Neuron (in vitro differentiated cells): ENCODE results near the gene GJB3.
"Not testable (repeated sequence)": the region's sequence is repeated elsewhere in the genome, so short reads cannot be mapped to it uniquely, and the experiment has no call there.

Experiments
- H2AFZ ChIP-seq: one replicate; pipeline ENCODE4 v1.6.1; 2013; ENCODE audit warnings: low read depth, mild to moderate bottlenecking, inconsistent platforms, low read length, moderate library complexity
- H3K27me3 ChIP-seq: one replicate; pipeline ENCODE4 v1.6.1; 2013; ENCODE audit warnings: low read length; ENCODE audit not compliant: insufficient read depth
- H3K36me3 ChIP-seq: one replicate; pipeline ENCODE4 v1.6.1; 2013; ENCODE audit warnings: low read length; ENCODE audit not compliant: insufficient read depth
- H3K4me1 ChIP-seq: one replicate; pipeline ENCODE4 v1.6.1; 2013; ENCODE audit warnings: low read length; ENCODE audit not compliant: insufficient read depth
- H3K4me3 ChIP-seq: 2 replicates; pipeline ENCODE4 v1.5.1; 2013; ENCODE audit warnings: mild to moderate bottlenecking, low read length, moderate library complexity
- H3K9me3 ChIP-seq: one replicate; pipeline ENCODE4 v1.6.1; 2013; ENCODE audit warnings: low read length

The GJB3 gene

GRCh38 chr1:34768856-34769255 is 12.2 kb upstream of the GJB3 start:
- Histone ChIP-seq H3K36me3 (no peaks in the 10 kb centered on the region), H3K9me3 (no peaks in the 10 kb centered on the region), H3K27me3 (peaks cover 6% of the 10 kb centered on the region), H3K4me1 (no peaks in the 10 kb centered on the region), H3K4me3 (no peak overlapping the region), H2AFZ (no peak overlapping the region)

GRCh38 chr1:34770891-34771504 is 10.0 kb upstream of the GJB3 start:
- Histone ChIP-seq H2AFZ (no peak overlapping the region), H3K36me3 (no peaks in the 10 kb centered on the region), H3K27me3 (peaks cover 6% of the 10 kb centered on the region), H3K9me3 (no peaks in the 10 kb centered on the region), H3K4me3 (no peak overlapping the region), H3K4me1 (no peaks in the 10 kb centered on the region)

GRCh38 chr1:34771573-34772371 is 9.2 kb upstream of the GJB3 start:
- Histone ChIP-seq H2AFZ (no peak overlapping the region), H3K4me3 (no peak overlapping the region), H3K27me3 (peaks cover 6% of the 10 kb centered on the region), H3K36me3 (no peaks in the 10 kb centered on the region), H3K9me3 (no peaks in the 10 kb centered on the region), H3K4me1 (no peaks in the 10 kb centered on the region)

- not testable (repeated sequence) for H2AFZ ChIP-seq, H3K4me3 ChIP-seq, H3K4me1 ChIP-seq, H3K9me3 ChIP-seq, H3K27me3 ChIP-seq, H3K36me3 ChIP-seq
Observed at GRCh38 chr1:34773114-34773513, 7.9 kb upstream of the GJB3 start.

GRCh38 chr1:34774957-34775356 is 6.1 kb upstream of the GJB3 start:
- Histone ChIP-seq H3K4me3 (no peak overlapping the region), H2AFZ (no peak overlapping the region), H3K4me1 (no peaks in the 10 kb centered on the region), H3K27me3 (peaks cover 22% of the 10 kb centered on the region), H3K9me3 (no peaks in the 10 kb centered on the region), H3K36me3 (no peaks in the 10 kb centered on the region)

- no peaks in the 10 kb centered on the region for H3K9me3 ChIP-seq
- H3K4me1 ChIP-seq: no peaks in the 10 kb centered on the region
- H3K36me3 ChIP-seq: no peaks in the 10 kb centered on the region
- H3K27me3 ChIP-seq: peaks cover 35% of the 10 kb centered on the region
- no peak overlapping the region for H3K4me3 ChIP-seq
- H2AFZ ChIP-seq: no peak overlapping the region
Observed at GRCh38 chr1:34776911-34777310, 4.1 kb upstream of the GJB3 start.

- Histone ChIP-seq H3K4me1 (no peaks in the 10 kb centered on the region), H3K9me3 (no peaks in the 10 kb centered on the region), H3K27me3 (peaks cover 43% of the 10 kb centered on the region), H2AFZ (no peak overlapping the region), H3K36me3 (no peaks in the 10 kb centered on the region), H3K4me3 (no peak overlapping the region)
Observed at GRCh38 chr1:34777519-34778321, 3.3 kb upstream of the GJB3 start.

GRCh38 chr1:34778381-34778780 is 2.6 kb upstream of the GJB3 start:
- no peaks in the 10 kb centered on the region for H3K9me3 ChIP-seq
- no peaks in the 10 kb centered on the region for H3K4me1 ChIP-seq
- H3K4me3 ChIP-seq: no peak overlapping the region
- H3K27me3 ChIP-seq: peaks cover 50% of the 10 kb centered on the region
- H2AFZ ChIP-seq: no peak overlapping the region
- no peaks in the 10 kb centered on the region for H3K36me3 ChIP-seq

GRCh38 chr1:34779005-34779404 is 2.0 kb upstream of the GJB3 start:
- no peaks in the 10 kb centered on the region for H3K4me1 ChIP-seq
- H3K36me3 ChIP-seq: no peaks in the 10 kb centered on the region
- no peak overlapping the region for H3K4me3 ChIP-seq
- no peaks in the 10 kb centered on the region for H3K9me3 ChIP-seq
- peaks cover 52% of the 10 kb centered on the region for H3K27me3 ChIP-seq
- no peak overlapping the region for H2AFZ ChIP-seq

- H3K9me3 ChIP-seq: no peaks in the 10 kb centered on the region
- peaks cover 52% of the 10 kb centered on the region for H3K27me3 ChIP-seq
- H3K4me3 ChIP-seq: no peak overlapping the region
- no peak overlapping the region for H2AFZ ChIP-seq
- H3K36me3 ChIP-seq: no peaks in the 10 kb centered on the region
- H3K4me1 ChIP-seq: no peaks in the 10 kb centered on the region
Observed at GRCh38 chr1:34779526-34779925, 1.5 kb upstream of the GJB3 start.

- Histone ChIP-seq H3K27me3 (peaks cover 52% of the 10 kb centered on the region), H3K4me1 (no peaks in the 10 kb centered on the region), H2AFZ (no peak overlapping the region), H3K36me3 (no peaks in the 10 kb centered on the region), H3K4me3 (no peak overlapping the region), H3K9me3 (no peaks in the 10 kb centered on the region)
Observed at GRCh38 chr1:34779962-34780361, 1.1 kb upstream of the GJB3 start.

- peaks cover 52% of the 10 kb centered on the region for H3K27me3 ChIP-seq
Observed at GRCh38 chr1:34780528-34780927, 486 bp upstream of the GJB3 start.

GRCh38 chr1:34781844-34782391 is 904 bp downstream of the GJB3 start:
- H3K36me3 ChIP-seq: no peaks in the 10 kb centered on the region
- H3K9me3 ChIP-seq: no peaks in the 10 kb centered on the region
- peaks cover 52% of the 10 kb centered on the region for H3K27me3 ChIP-seq
- H3K4me3 ChIP-seq: no peak overlapping the region
- no peak overlapping the region for H2AFZ ChIP-seq
- H3K4me1 ChIP-seq: no peaks in the 10 kb centered on the region

More at GRCh38 chr1:34780528-34780927, 486 bp upstream of the GJB3 start:
- no peak overlapping the region for H2AFZ ChIP-seq
- H3K4me1 ChIP-seq: no peaks in the 10 kb centered on the region
- H3K9me3 ChIP-seq: no peaks in the 10 kb centered on the region
- no peak overlapping the region for H3K4me3 ChIP-seq
- H3K36me3 ChIP-seq: no peaks in the 10 kb centered on the region
